HL-60 (cell line): Measurements from ENCODE around the gene OR2T1.

Experiments used
- POLR2AphosphoS5 ChIP-seq: IDR thresholded peaks from 2 replicates; pipeline ENCODE4 v1.6.1; 2012; ENCODE audit warnings: low read depth
- TF ChIP-seq, protein P1 (sequence below): IDR thresholded peaks from one replicate; pipeline ENCODE4 v1.5.1; 2011; ENCODE audit warnings: low read length, control low read depth, inconsistent platforms; ENCODE audit not compliant: insufficient read depth
- TF ChIP-seq, protein P2 (sequence below): IDR thresholded peaks from 2 replicates; pipeline ENCODE4 v1.6.1; 2012; ENCODE audit warnings: low read depth; ENCODE audit not compliant: insufficient replicate concordance

DNA sequence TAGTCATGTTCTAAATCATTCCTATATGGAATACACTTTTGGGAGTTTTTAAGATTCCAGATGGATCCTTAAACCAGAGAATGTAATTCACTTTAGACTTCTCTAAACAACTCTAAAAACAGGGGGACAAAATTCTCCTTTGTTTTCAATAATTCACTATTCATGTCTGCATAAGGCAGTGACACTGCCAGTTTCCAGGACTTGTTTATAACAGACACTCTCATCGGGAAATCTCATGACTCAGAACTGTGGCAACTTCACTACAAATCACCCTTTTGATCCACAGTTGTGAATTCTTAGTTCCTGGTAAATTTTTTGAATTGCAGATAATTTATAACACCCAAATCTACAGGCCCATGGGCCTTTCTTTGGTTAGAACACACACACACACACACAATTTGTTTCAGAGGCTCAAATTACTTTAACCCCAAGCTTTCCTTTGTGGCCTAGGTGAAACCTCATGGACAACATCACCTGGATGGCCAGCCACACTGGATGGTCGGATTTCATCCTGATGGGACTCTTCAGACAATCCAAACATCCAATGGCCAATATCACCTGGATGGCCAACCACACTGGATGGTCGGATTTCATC is 41.6 kb upstream of the OR2T1 start, which contains the start of gene OR2T4:
- TF ChIP-seq, protein P1, sequence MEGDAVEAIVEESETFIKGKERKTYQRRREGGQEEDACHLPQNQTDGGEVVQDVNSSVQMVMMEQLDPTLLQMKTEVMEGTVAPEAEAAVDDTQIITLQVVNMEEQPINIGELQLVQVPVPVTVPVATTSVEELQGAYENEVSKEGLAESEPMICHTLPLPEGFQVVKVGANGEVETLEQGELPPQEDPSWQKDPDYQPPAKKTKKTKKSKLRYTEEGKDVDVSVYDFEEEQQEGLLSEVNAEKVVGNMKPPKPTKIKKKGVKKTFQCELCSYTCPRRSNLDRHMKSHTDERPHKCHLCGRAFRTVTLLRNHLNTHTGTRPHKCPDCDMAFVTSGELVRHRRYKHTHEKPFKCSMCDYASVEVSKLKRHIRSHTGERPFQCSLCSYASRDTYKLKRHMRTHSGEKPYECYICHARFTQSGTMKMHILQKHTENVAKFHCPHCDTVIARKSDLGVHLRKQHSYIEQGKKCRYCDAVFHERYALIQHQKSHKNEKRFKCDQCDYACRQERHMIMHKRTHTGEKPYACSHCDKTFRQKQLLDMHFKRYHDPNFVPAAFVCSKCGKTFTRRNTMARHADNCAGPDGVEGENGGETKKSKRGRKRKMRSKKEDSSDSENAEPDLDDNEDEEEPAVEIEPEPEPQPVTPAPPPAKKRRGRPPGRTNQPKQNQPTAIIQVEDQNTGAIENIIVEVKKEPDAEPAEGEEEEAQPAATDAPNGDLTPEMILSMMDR: no peak
- no peak for TF ChIP-seq POLR2AphosphoS5
- TF ChIP-seq, protein P2, sequence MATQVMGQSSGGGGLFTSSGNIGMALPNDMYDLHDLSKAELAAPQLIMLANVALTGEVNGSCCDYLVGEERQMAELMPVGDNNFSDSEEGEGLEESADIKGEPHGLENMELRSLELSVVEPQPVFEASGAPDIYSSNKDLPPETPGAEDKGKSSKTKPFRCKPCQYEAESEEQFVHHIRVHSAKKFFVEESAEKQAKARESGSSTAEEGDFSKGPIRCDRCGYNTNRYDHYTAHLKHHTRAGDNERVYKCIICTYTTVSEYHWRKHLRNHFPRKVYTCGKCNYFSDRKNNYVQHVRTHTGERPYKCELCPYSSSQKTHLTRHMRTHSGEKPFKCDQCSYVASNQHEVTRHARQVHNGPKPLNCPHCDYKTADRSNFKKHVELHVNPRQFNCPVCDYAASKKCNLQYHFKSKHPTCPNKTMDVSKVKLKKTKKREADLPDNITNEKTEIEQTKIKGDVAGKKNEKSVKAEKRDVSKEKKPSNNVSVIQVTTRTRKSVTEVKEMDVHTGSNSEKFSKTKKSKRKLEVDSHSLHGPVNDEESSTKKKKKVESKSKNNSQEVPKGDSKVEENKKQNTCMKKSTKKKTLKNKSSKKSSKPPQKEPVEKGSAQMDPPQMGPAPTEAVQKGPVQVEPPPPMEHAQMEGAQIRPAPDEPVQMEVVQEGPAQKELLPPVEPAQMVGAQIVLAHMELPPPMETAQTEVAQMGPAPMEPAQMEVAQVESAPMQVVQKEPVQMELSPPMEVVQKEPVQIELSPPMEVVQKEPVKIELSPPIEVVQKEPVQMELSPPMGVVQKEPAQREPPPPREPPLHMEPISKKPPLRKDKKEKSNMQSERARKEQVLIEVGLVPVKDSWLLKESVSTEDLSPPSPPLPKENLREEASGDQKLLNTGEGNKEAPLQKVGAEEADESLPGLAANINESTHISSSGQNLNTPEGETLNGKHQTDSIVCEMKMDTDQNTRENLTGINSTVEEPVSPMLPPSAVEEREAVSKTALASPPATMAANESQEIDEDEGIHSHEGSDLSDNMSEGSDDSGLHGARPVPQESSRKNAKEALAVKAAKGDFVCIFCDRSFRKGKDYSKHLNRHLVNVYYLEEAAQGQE: no peak
